Esophagus squamous epithelium (tissue), 5 donors: ENCODE data around the gene MAS1. TPM values are rescaled to one million over a fixed set of nuclear protein-coding genes. Genes with fewer than 3 reads are reported as not detected.

Experiments used
- DNase-seq: peaks from one replicate; lab custom pipeline; 2025; lab: John Stamatoyannopoulos, UW
- H3K27ac ChIP-seq, 4 donors: fragments of 200-600 bp; sonication (generic); one replicate each; pipeline ENCODE4 v1.5.1; 2016 to 2019; ENCODE audit warnings: mild to moderate bottlenecking in 1 of 4
- H3K27me3 ChIP-seq, 4 donors: fragments of 200-600 bp; sonication (generic); 1 replicate in 3 of 4; 2 replicates in 1 of 4; pipeline versions ENCODE4 v1.5.1 to v1.6.0; 2017 to 2021; ENCODE audit warnings: antibody characterized with exemption in 1 of 4
- H3K36me3 ChIP-seq, 3 donors: fragments of 200-600 bp; sonication (generic); one replicate each; pipeline ENCODE4 v1.5.1; 2016 to 2019
- H3K4me1 ChIP-seq, 3 donors: fragments of 200-600 bp; sonication (generic); one replicate each; pipeline ENCODE4 v1.5.1; 2017 to 2019
- H3K4me3 ChIP-seq, 4 donors: fragments of 200-600 bp; sonication (generic); 1 replicate in 3 of 4; 2 replicates in 1 of 4; pipeline ENCODE4 v1.5.1; 2016 to 2019; ENCODE audit warnings: mild to moderate bottlenecking in 2 of 4, moderate library complexity in 1 of 4
- H3K9me3 ChIP-seq, 3 donors: fragments of 200-600 bp; sonication (generic); one replicate each; pipeline ENCODE4 v1.5.1; 2016 to 2019
- CTCF ChIP-seq, 6 experiments: fragments of 450-650 bp in 4 of 6; fragments of 200-600 bp in 2 of 6; sonication (generic) in 2 of 6; IDR thresholded peaks; one replicate each; pipeline ENCODE4 v1.5.1; 2016 to 2019; ENCODE audit warnings: antibody characterized with exemption in 6 of 6, mild to moderate bottlenecking in 4 of 6, moderate library complexity in 4 of 6
- POLR2A ChIP-seq, 4 donors: fragments of 450-650 bp; IDR thresholded peaks; one replicate each; pipeline ENCODE4 v1.6.1; 2017; ENCODE audit warnings: antibody characterized with exemption in 4 of 4, mild to moderate bottlenecking in 4 of 4, moderate library complexity in 3 of 4
- WGBS, 2 donors: methylation state at CpG; one replicate each; pipeline ENCODE4 v1.1.5; 2018; 5-methylcytosine and 5-hydroxymethylcytosine counted together
- intact Hi-C: fragments of 100-400 bp; cut with DNase I; formaldehyde crosslinking; loops from one replicate; pipeline ENCODE4 v1.15.0; 2022
- total RNA-seq, 4 donors: library from RNA; depleted of rRNA; stranded (reverse); fragments of >200 nt; gene quantifications; one replicate each; pipeline ENCODE4 v1.1.0, GENCODE V29; 2016
- donor health status: DM: yes; HTN: yes; CAD: no.

Gene MAS1
- total RNA-seq, 4 donors from 2014 or later: not detected

- DNase-seq: no peak
- Histone ChIP-seq H3K36me3 (no peaks in the 10 kb centered on the region), H3K4me1 (peaks cover 0 to 4% (median 0%) of the 10 kb centered on the region in 3 donors), H3K27ac (no peak overlapping the region), H3K4me3 (no peak overlapping the region), H3K27me3 (peaks cover 0 to 5% (median 0%) of the 10 kb centered on the region in 4 donors), H3K9me3 (peaks cover 0 to 5% (median 0%) of the 10 kb centered on the region in 3 donors)
- intact Hi-C loops: no loop called here
- TF ChIP-seq POLR2A (IDR thresholded peaks at IDR 0.05) (no peak), CTCF (IDR thresholded peaks at IDR 0.05) (peak in 1 of 6 experiments; percentile 7)
These were observed 37.0 kb upstream of the MAS1 start for GRCh38 chr6:159853754-159854153.

GRCh38 chr6:159854959-159855358, 35.8 kb upstream of the MAS1 start:
- TF ChIP-seq CTCF (IDR thresholded peaks at IDR 0.05): no peak
- TF ChIP-seq POLR2A (IDR thresholded peaks at IDR 0.05): no peak
- no peak for DNase-seq
- H3K27ac ChIP-seq: no peak overlapping the region
- H3K4me1 ChIP-seq: peaks cover 0 to 4% (median 0%) of the 10 kb centered on the region in 3 donors
- H3K27me3 ChIP-seq: peaks cover 0 to 5% (median 0%) of the 10 kb centered on the region in 4 donors
- no peak overlapping the region for H3K4me3 ChIP-seq
- WGBS, 2 donors: 77 to 80% methylated on average over 3 of the region's 3 CpGs
- intact Hi-C loops: no loop called here
- no peaks in the 10 kb centered on the region for H3K9me3 ChIP-seq
- H3K36me3 ChIP-seq: no peaks in the 10 kb centered on the region

- Histone ChIP-seq H3K4me3 (no peak overlapping the region), H3K4me1 (no peaks in the 10 kb centered on the region), H3K27ac (no peak overlapping the region), H3K36me3 (no peaks in the 10 kb centered on the region), H3K9me3 (no peaks in the 10 kb centered on the region), H3K27me3 (peaks cover 0 to 14% (median 0%) of the 10 kb centered on the region in 4 donors)
- intact Hi-C loops: no loop called here
- WGBS, 2 donors: 56 to 73% methylated on average over 1 of the region's 1 CpG
- DNase-seq: no peak
- TF ChIP-seq POLR2A (IDR thresholded peaks at IDR 0.05) (no peak), CTCF (IDR thresholded peaks at IDR 0.05) (no peak)
These were observed 32.5 kb upstream of the MAS1 start for GRCh38 chr6:159858259-159858658.

GRCh38 chr6:159860482-159860881, 30.3 kb upstream of the MAS1 start:
- TF ChIP-seq POLR2A (IDR thresholded peaks at IDR 0.05) (no peak), CTCF (IDR thresholded peaks at IDR 0.05) (no peak)
- intact Hi-C loops: loop anchor here (10.0 kb wide), 1 partner anchor 84 kb away; no protein-coding TSS in a partner anchor
- WGBS, 2 donors: 96 to 98% methylated on average over 1 of the region's 1 CpG

GRCh38 chr6:159862103-159862502, 28.7 kb upstream of the MAS1 start:
- Histone ChIP-seq H3K36me3 (no peaks in the 10 kb centered on the region), H3K4me3 (no peak overlapping the region)
- WGBS, 2 donors: 65 to 78% methylated on average over 5 of the region's 5 CpGs

More at GRCh38 chr6:159860482-159860881, 30.3 kb upstream of the MAS1 start:
- no peaks in the 10 kb centered on the region for H3K36me3 ChIP-seq
- H3K27me3 ChIP-seq: peaks cover 0 to 14% (median 0%) of the 10 kb centered on the region in 4 donors
- DNase-seq: no peak
- H3K9me3 ChIP-seq: no peaks in the 10 kb centered on the region
- no peak overlapping the region for H3K4me3 ChIP-seq
- H3K4me1 ChIP-seq: no peaks in the 10 kb centered on the region
- no peak overlapping the region for H3K27ac ChIP-seq

More at GRCh38 chr6:159862103-159862502, 28.7 kb upstream of the MAS1 start:
- TF ChIP-seq CTCF (IDR thresholded peaks at IDR 0.05) (no peak), POLR2A (IDR thresholded peaks at IDR 0.05) (no peak)
- peaks cover 0 to 14% (median 0%) of the 10 kb centered on the region in 4 donors for H3K27me3 ChIP-seq
- intact Hi-C loops: loop anchor here (10.0 kb wide), 1 partner anchor 83 kb away; no protein-coding TSS in a partner anchor
- no peaks in the 10 kb centered on the region for H3K4me1 ChIP-seq
- no peaks in the 10 kb centered on the region for H3K9me3 ChIP-seq
- no peak overlapping the region for H3K27ac ChIP-seq
- no peak for DNase-seq
